Stimulated activated CD8-positive, alpha-beta memory T cell treated with anti-CD3 and anti-CD28 coated beads, Interleukin-7, amount 100 ng/mL, for 24 hours (primary cell): ENCODE data around the gene TYRO3.
A peak's percentile ranks its signal among the peaks of the same experiment; 100 is the strongest.
"Not testable (repeated sequence)": the region's sequence is repeated elsewhere in the genome, so short reads cannot be mapped to it uniquely, and the experiment has no call there.

ENCODE experiments used
- DNase-seq: peaks from one replicate; pipeline ENCODE4 v3.0.0-alpha.2; 2020; ENCODE audit warnings: low read depth

Gene TYRO3

GRCh38 chr15:41574158-41574557 lies 15.1 kb downstream of the TYRO3 start:
- no peak for DNase-seq

GRCh38 chr15:41575282-41575681 lies 16.3 kb downstream of the TYRO3 start:
- DNase-seq: no peak

- DNase-seq: no peak
These were observed 19.1 kb downstream of the TYRO3 start for GRCh38 chr15:41577863-41578735.

GRCh38 chr15:41578736-41579383 lies 19.8 kb downstream of the TYRO3 start:
- no peak for DNase-seq

- no peak for DNase-seq
These were observed 22.1 kb downstream of the TYRO3 start for GRCh38 chr15:41581110-41581509.

GRCh38 chr15:41583795-41584194 lies 24.8 kb downstream of the TYRO3 start:
- no peak for DNase-seq

GRCh38 chr15:41584636-41585126 lies 25.7 kb downstream of the TYRO3 start:
- DNase-seq: no peak

- DNase-seq: peak; percentile 10
These were observed 26.4 kb downstream of the TYRO3 start for GRCh38 chr15:41585127-41586047.

GRCh38 chr15:41586531-41587282 lies 27.7 kb downstream of the TYRO3 start:
- not testable (repeated sequence) for DNase-seq

GRCh38 chr15:41589018-41589417 lies 30.0 kb downstream of the TYRO3 start:
- DNase-seq: not testable (repeated sequence)

GRCh38 chr15:41589571-41589970 lies 30.6 kb downstream of the TYRO3 start:
- not testable (repeated sequence) for DNase-seq

- not testable (repeated sequence) for DNase-seq
These were observed 32.2 kb downstream of the TYRO3 start for GRCh38 chr15:41591217-41591616.

- DNase-seq: not testable (repeated sequence)
These were observed 33.7 kb downstream of the TYRO3 start for GRCh38 chr15:41592718-41593117.

GRCh38 chr15:41594801-41595746 lies 36.1 kb downstream of the TYRO3 start:
- DNase-seq: no peak

GRCh38 chr15:41596972-41597371 lies 38.0 kb downstream of the TYRO3 start:
- DNase-seq: no peak

- no peak for DNase-seq
These were observed 38.8 kb downstream of the TYRO3 start for GRCh38 chr15:41597787-41598186.

GRCh38 chr15:41599061-41599460 lies 40.0 kb downstream of the TYRO3 start:
- DNase-seq: no peak

GRCh38 chr15:41603411-41603935 lies 44.5 kb downstream of the TYRO3 start:
- no peak for DNase-seq

GRCh38 chr15:41603941-41604911 lies 45.2 kb downstream of the TYRO3 start:
- no peak for DNase-seq
